HepG2 (cell line): Measurements from ENCODE around the gene SLC2A8. TPM values are rescaled to one million over a fixed set of nuclear protein-coding genes. Genes with fewer than 3 reads are reported as not detected.
A peak's percentile ranks its signal among the peaks of the same experiment; 100 is the strongest.

ENCODE experiments used
- ATAC-seq: fragments of 200-7000 bp; cut with Tn5 transposase; 3 replicates; pipeline ENCODE4 v1.9.1; 2020; ENCODE audit warnings: mild to moderate bottlenecking, moderate library complexity
- Bru-seq: library from RNA; stranded (reverse); fragments of 400-500 nt; gene quantifications from one replicate; lab custom pipeline; 2021; lab: Mats Ljungman, UMichigan
- BruChase-seq, 2 experiments: library from RNA; stranded (reverse); fragments of 400-500 nt; gene quantifications; one replicate each; lab custom pipeline; 2021; lab: Mats Ljungman, UMichigan
- BruUV-seq: library from RNA; stranded (reverse); fragments of 400-500 nt; replicated peaks from 2 replicates; lab custom pipeline; 2021; lab: Mats Ljungman, UMichigan
- CTCF ChIA-PET: fragments of 300-600 bp; formaldehyde crosslinking; extraction: SDS; loops from one replicate; lab custom pipeline; 2021; ENCODE audit warnings: low total read pairs, inconsistent platforms, low intra/inter-chr PET ratio; lab: Yijun Ruan, JAX
- POLR2A ChIA-PET: fragments of 350-600 bp; sonication (Branson Sonifier 250); formaldehyde crosslinking; loops from one replicate; lab custom pipeline; 2020; ENCODE audit warnings: antibody characterized with exemption, inconsistent platforms; lab: Yijun Ruan, JAX
- DNase-seq: peaks from one replicate; pipeline ENCODE4 v3.0.0-alpha.2; 2015; ENCODE audit warnings: low spot score
- FAIRE-seq: peaks from 3 replicates; lab custom pipeline; 2011; peaks lifted over from hg19 to GRCh38; lab: Jason Lieb, UNC
- H2AFZ ChIP-seq: one replicate; pipeline ENCODE4 v1.6.1; 2011; ENCODE audit warnings: low read length, inconsistent platforms
- H3K27ac ChIP-seq: fragments of 300-600 bp; 3 replicates; pipeline ENCODE4 v1.8.0; 2011; ENCODE audit warnings: mixed run types, mild to moderate bottlenecking, mixed read lengths, low read length, inconsistent platforms; ENCODE audit not compliant: insufficient read depth; ENCODE audit errors: extremely low read length
- H3K27me3 ChIP-seq, 2 experiments: fragments of 200-600 bp in 1 of 2; 2 replicates in 1 of 2; 3 replicates in 1 of 2; pipeline versions ENCODE4 v1.6.0 to v1.8.0; 2011; ENCODE audit warnings: low read length in 2 of 2, mild to moderate bottlenecking in 2 of 2, moderate library complexity in 2 of 2, inconsistent platforms in 1 of 2; ENCODE audit not compliant: insufficient read depth in 2 of 2, control insufficient read depth in 1 of 2
- H3K36me3 ChIP-seq, 2 experiments: fragments of 200-600 bp in 1 of 2; replicated peaks in 1 of 2; 2 replicates in 1 of 2; 3 replicates in 1 of 2; pipeline versions ENCODE4 v1.5.1 to v1.8.0; 2011; ENCODE audit warnings: low read length in 2 of 2, inconsistent platforms in 1 of 2; ENCODE audit not compliant: insufficient read depth in 2 of 2, control insufficient read depth in 1 of 2
- H3K4me1 ChIP-seq: 2 replicates; pipeline ENCODE4 v1.5.1; 2012; ENCODE audit warnings: low read length, inconsistent platforms; ENCODE audit not compliant: insufficient read depth
- H3K4me2 ChIP-seq: 2 replicates; pipeline ENCODE4 v1.6.0; 2011; ENCODE audit warnings: low read depth, low read length, inconsistent platforms
- H3K4me3 ChIP-seq, 3 experiments: fragments of 200-600 bp in 1 of 3; sonication (generic), shearing (Covaris generic) in 1 of 3; replicated peaks in 1 of 3; 2 replicates each; pipeline ENCODE4 v1.5.1; 2011 to 2016; ENCODE audit warnings: low read length in 3 of 3, inconsistent platforms in 2 of 3, low read depth in 2 of 3, mild to moderate bottlenecking in 2 of 3, control low read depth in 1 of 3, mixed read lengths in 1 of 3; ENCODE audit not compliant: insufficient read depth in 1 of 3
- H3K79me2 ChIP-seq: one replicate; pipeline ENCODE4 v1.6.1; 2011; ENCODE audit warnings: low read length, inconsistent platforms; ENCODE audit not compliant: insufficient read depth
- H3K9ac ChIP-seq: 2 replicates; pipeline ENCODE4 v1.6.0; 2011; ENCODE audit warnings: mild to moderate bottlenecking, low read depth, low read length, inconsistent platforms; ENCODE audit not compliant: insufficient read depth
- H3K9me3 ChIP-seq: 2 replicates; pipeline ENCODE4 v1.5.1; 2012; ENCODE audit warnings: mild to moderate bottlenecking, low read length
- H4K20me1 ChIP-seq: 2 replicates; pipeline ENCODE4 v1.6.0; 2011; ENCODE audit warnings: inconsistent platforms, mild to moderate bottlenecking, low read length, moderate library complexity; ENCODE audit not compliant: insufficient read depth
- KLF16 ChIP-seq, 2 experiments: sonication (generic) in 1 of 2; formaldehyde crosslinking in 1 of 2; IDR thresholded peaks; 2 replicates each; pipeline versions ENCODE4 v1.6.1 to v1.8.0; 2016 to 2023; ENCODE audit warnings: missing genetic modification reagents in 2 of 2, missing compliant biosample characterization in 1 of 2
- NFYC ChIP-seq: IDR thresholded peaks from 2 replicates; pipeline ENCODE4 v1.6.1; 2016; ENCODE audit warnings: missing genetic modification reagents, missing compliant biosample characterization
- NR2F6 ChIP-seq, 2 experiments: IDR thresholded peaks; 2 replicates each; pipeline ENCODE4 v1.6.1; 2016; ENCODE audit warnings: antibody characterized with exemption in 1 of 2, mild to moderate bottlenecking in 1 of 2
- THAP11 ChIP-seq: IDR thresholded peaks from 2 replicates; pipeline ENCODE4 v1.6.1; 2016; ENCODE audit warnings: missing biosample characterization, missing genetic modification reagents
- YY1 ChIP-seq: IDR thresholded peaks from 2 replicates; pipeline ENCODE4 v1.6.1; 2011; ENCODE audit warnings: low read length, low read depth, moderate library complexity, mild to moderate bottlenecking; ENCODE audit not compliant: insufficient read depth, insufficient replicate concordance
- ZNF235 ChIP-seq: sonication (generic); formaldehyde crosslinking; IDR thresholded peaks from 2 replicates; pipeline ENCODE4 v1.8.1; 2023; ENCODE audit warnings: mild to moderate bottlenecking, missing genetic modification reagents, borderline replicate concordance
- ZNF317 ChIP-seq: sonication (generic); formaldehyde crosslinking; IDR thresholded peaks from 2 replicates; pipeline ENCODE4 v1.5.0; 2020; ENCODE audit warnings: mild to moderate bottlenecking, missing genetic modification reagents
- ZNF335 ChIP-seq: sonication (generic); formaldehyde crosslinking; IDR thresholded peaks from 2 replicates; pipeline ENCODE4 v1.4.0; 2020; ENCODE audit warnings: missing genetic modification reagents
- ZNF484 ChIP-seq: sonication (generic); formaldehyde crosslinking; IDR thresholded peaks from 2 replicates; pipeline ENCODE4 v1.5.1; 2020; ENCODE audit warnings: mild to moderate bottlenecking, low read depth, missing genetic modification reagents, borderline replicate concordance
- ZNF563 ChIP-seq: sonication (generic); formaldehyde crosslinking; IDR thresholded peaks from 2 replicates; pipeline ENCODE4 v1.8.0; 2022; ENCODE audit warnings: mild to moderate bottlenecking, moderate library complexity, missing genetic modification reagents
- ZNF607 ChIP-seq: sonication (generic); formaldehyde crosslinking; IDR thresholded peaks from 2 replicates; pipeline ENCODE4 v1.5.1; 2020; ENCODE audit warnings: missing genetic modification reagents, mild to moderate bottlenecking, borderline replicate concordance
- WGBS: methylation state at CpG from one replicate; pipeline ENCODE4 v1.1.6; 2017; ENCODE audit warnings: low lambda C conversion rate; 5-methylcytosine and 5-hydroxymethylcytosine counted together
- in situ Hi-C: cut with HindIII; loops from 2 replicates; pipeline ENCODE4 v1.10.0; 2017; ENCODE audit warnings: low pct_unique_long_range_greater_than_20kb; ENCODE audit not compliant: extremely low pct_ligation_motif_present
- intact Hi-C: fragments of 100-400 bp; cut with micrococcal nuclease; formaldehyde crosslinking; loops from one replicate; pipeline ENCODE4 v1.10.0; 2022; ENCODE audit not compliant: unreplicated experiment
- long read RNA-seq, 2 experiments: library from RNA in 1 of 2; library from polyadenylated mRNA in 1 of 2; stranded (forward) in 1 of 2; unstranded in 1 of 2; transcript quantifications; one replicate each; pipeline ENCODE4 v2.0.0, GENCODE V29; 2019 to 2022
- polyA minus RNA-seq, 3 experiments: library from RNA; depleted of rRNA, polyadenylated mRNA; stranded (reverse); fragments of >200 nt; gene quantifications; 2 replicates each; pipeline ENCODE4 v1.2.3, GENCODE V29; 2011; ENCODE audit warnings: low replicate concordance in 1 of 3
- polyA plus RNA-seq, 8 experiments: library from polyadenylated mRNA; depleted of rRNA in 3 of 8; stranded (reverse) in 7 of 8; unstranded in 1 of 8; fragments of >200 nt; fragmentation: Illumina TruSeq in 4 of 8; extraction: Trizol in 4 of 8; gene quantifications; 2 replicates each; pipeline versions ENCODE4 v1.2.1 to v1.2.3, GENCODE V29; 2011 to 2016; ENCODE audit warnings: low read depth in 4 of 8, missing spikeins in 1 of 8, mixed read lengths in 1 of 8; ENCODE audit not compliant: insufficient read depth in 1 of 8
- total RNA-seq, 5 experiments: library from RNA; depleted of rRNA; stranded (reverse); fragments of >200 nt; fragmentation: Illumina TruSeq; extraction: Trizol; gene quantifications; 2 replicates each; pipeline ENCODE4 v1.2.3, GENCODE V29; 2016; ENCODE audit warnings: low read depth in 1 of 5
- TF ChIP-seq, protein P1 (sequence below): IDR thresholded peaks from 2 replicates; pipeline ENCODE4 v1.6.1; 2016; ENCODE audit warnings: low read depth, control low read depth

SLC2A8 gene, protein sequence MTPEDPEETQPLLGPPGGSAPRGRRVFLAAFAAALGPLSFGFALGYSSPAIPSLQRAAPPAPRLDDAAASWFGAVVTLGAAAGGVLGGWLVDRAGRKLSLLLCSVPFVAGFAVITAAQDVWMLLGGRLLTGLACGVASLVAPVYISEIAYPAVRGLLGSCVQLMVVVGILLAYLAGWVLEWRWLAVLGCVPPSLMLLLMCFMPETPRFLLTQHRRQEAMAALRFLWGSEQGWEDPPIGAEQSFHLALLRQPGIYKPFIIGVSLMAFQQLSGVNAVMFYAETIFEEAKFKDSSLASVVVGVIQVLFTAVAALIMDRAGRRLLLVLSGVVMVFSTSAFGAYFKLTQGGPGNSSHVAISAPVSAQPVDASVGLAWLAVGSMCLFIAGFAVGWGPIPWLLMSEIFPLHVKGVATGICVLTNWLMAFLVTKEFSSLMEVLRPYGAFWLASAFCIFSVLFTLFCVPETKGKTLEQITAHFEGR
- total RNA-seq (2016; rRNA removed; fragmentation: Illumina TruSeq; extraction: Trizol) (24.0 and 48.6 TPM in 2 replicates), polyA plus RNA-seq (2011; rRNA removed) (22.6 and 37.2 TPM in 2 replicates), polyA minus RNA-seq (2011; rRNA and poly(A)+ RNA removed; ENCODE audit: low replicate concordance) (29.8 and 66.3 TPM in 2 replicates), Bru-seq, nascent RNA (percentile 88 among the genes with signal in this experiment), BruChase-seq, experiment 1, labeled RNA remaining after a 6-hour chase (percentile 89 among the genes with signal in this experiment), BruChase-seq, experiment 2, labeled RNA remaining after a 2-hour chase (percentile 93 among the genes with signal in this experiment)
- total RNA-seq (2016; cell fraction: cytosol; rRNA removed; fragmentation: Illumina TruSeq; extraction: Trizol; ENCODE audit: low read depth), result 25.8 and 26.2 TPM in 2 replicates
- total RNA-seq (2016; cell fraction: insoluble cytoplasmic fraction; rRNA removed; fragmentation: Illumina TruSeq; extraction: Trizol), result 22.9 and 51.3 TPM in 2 replicates
- total RNA-seq (2016; cell fraction: membrane; rRNA removed; fragmentation: Illumina TruSeq; extraction: Trizol), result 32.1 and 33.0 TPM in 2 replicates
- 53.8 and 57.0 TPM in 2 replicates for total RNA-seq (2016; cell fraction: nucleus; rRNA removed; fragmentation: Illumina TruSeq; extraction: Trizol)
- polyA plus RNA-seq (2011; cell fraction: cytosol; rRNA removed), result 20.3 and 26.4 TPM in 2 replicates
- polyA plus RNA-seq (2011; cell fraction: nucleus; rRNA removed), result 73.4 and 80.9 TPM in 2 replicates
- polyA plus RNA-seq (2012), result 15.9 and 25.8 TPM in 2 replicates
- 18.5 and 21.9 TPM in 2 replicates for polyA plus RNA-seq (2016; cell fraction: cytosol; fragmentation: Illumina TruSeq; extraction: Trizol; ENCODE audit: low read depth)
- 22.6 and 24.1 TPM in 2 replicates for polyA plus RNA-seq (2016; cell fraction: insoluble cytoplasmic fraction; fragmentation: Illumina TruSeq; extraction: Trizol; ENCODE audit: low read depth)
- 21.2 and 23.1 TPM in 2 replicates for polyA plus RNA-seq (2016; cell fraction: membrane; fragmentation: Illumina TruSeq; extraction: Trizol; ENCODE audit: low read depth)
- 112 and 118 TPM in 2 replicates for polyA plus RNA-seq (2016; cell fraction: nucleus; fragmentation: Illumina TruSeq; extraction: Trizol; ENCODE audit: insufficient read depth, low read depth)
- 13.0 and 13.3 TPM in 2 replicates for polyA minus RNA-seq (2011; cell fraction: cytosol; rRNA and poly(A)+ RNA removed)
- polyA minus RNA-seq (2011; cell fraction: nucleus; rRNA and poly(A)+ RNA removed), result 25.1 and 26.0 TPM in 2 replicates
- long read RNA-seq, experiment 1, transcript SLC2A8-202 (9 exons, 1,937 nt), result minor isoform, 7 of 94 reads
- long read RNA-seq, experiment 1, transcript SLC2A8-203 (10 exons, 2,172 nt), result major isoform, 46 of 94 reads
- long read RNA-seq, experiment 1, partial matches to known transcripts, result 9 of 94 reads
- long read RNA-seq, experiment 1, other reads (novel, unspliced or antisense), result 28 of 94 reads
- long read RNA-seq, experiment 2, transcript SLC2A8-202 (9 exons, 1,937 nt), result minor isoform, 12 of 271 reads
- long read RNA-seq, experiment 2, transcript SLC2A8-203 (10 exons, 2,172 nt), result major isoform, 119 of 271 reads
- long read RNA-seq, experiment 2, transcript SLC2A8-215 (8 exons, 1,763 nt), result minor isoform, 7 of 271 reads
- long read RNA-seq, experiment 2, partial matches to known transcripts, result 38 of 271 reads
- long read RNA-seq, experiment 2, other reads (novel, unspliced or antisense), result 91 of 271 reads

DNA sequence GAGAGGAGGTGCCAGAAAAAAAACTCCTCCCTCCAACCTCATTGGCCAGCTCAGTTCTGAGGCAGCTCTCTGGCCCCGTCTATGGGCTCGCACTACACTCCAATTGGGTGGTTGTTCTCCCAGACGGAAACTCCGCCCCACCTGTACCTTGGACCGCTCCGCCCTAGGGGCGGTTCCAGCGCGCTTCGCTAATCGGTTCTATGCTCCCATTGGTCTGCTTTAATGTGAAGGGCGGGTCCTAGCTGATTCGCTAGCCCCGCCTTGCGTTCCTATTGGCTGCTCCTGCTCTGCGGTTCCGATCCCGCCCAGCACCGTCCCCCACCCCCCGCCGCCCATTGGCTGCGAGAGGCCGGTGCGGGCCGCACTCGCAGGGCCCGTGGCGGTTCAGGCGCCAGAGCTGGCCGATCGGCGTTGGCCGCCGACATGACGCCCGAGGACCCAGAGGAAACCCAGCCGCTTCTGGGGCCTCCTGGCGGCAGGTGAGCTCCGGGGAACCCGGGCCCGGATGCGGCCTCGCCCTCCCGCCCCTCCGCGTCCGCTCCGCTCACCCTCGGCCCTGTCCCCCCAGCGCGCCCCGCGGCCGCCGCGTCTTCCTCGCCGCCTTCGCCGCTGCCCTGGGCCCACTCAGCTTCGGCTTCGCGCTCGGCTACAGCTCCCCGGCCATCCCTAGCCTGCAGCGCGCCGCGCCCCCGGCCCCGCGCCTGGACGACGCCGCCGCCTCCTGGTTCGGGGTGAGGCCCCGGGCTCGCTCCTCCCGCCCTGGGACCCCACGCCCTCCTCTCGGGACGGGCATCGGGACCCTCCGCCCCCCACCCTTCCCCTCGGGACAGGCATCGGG, at the start of gene SLC2A8:
Gene SLC2A8 (plus strand): TSS at position 362 of the 838 bp plus-strand sequence. CDS start 62 bp downstream, at position 424.
- no TSS peak for BruUV-seq
- 0% methylated on average over 19 of the region's 87 CpGs for WGBS
- Histone ChIP-seq H2AFZ (no peak within 1 kb of the TSS), H3K4me3 (peak within 1 kb of the TSS; percentile 86 to 96 (median 88)), H3K4me1 (peaks cover 72% of the 10 kb centered on the region), H3K9ac (peak within 1 kb of the TSS; percentile 90), H3K79me2 (peaks cover 27% of the 10 kb centered on the region), H4K20me1 (peaks cover 10% of the 10 kb centered on the region; the same call in 1 of the 2 replicates), H3K9me3 (no peaks in the 10 kb centered on the region), H3K27me3 (no peaks in the 10 kb centered on the region), H3K36me3 (peaks cover 11 to 21% of the 10 kb centered on the region in 2 experiments; a peak in 4 of 5 replicates), H3K27ac (peak within 1 kb of the TSS; percentile 89), H3K4me2 (peak within 1 kb of the TSS; percentile 97)
- ATAC-seq (peak; percentile 83), FAIRE-seq (peak; percentile 100), DNase-seq (peak; percentile 99)
- in situ Hi-C loops, result loop anchor here (5.0 kb wide), 2 partner anchors 35 to 185 kb away; no protein-coding TSS in a partner anchor
- intact Hi-C loops, result loop anchor here (1.0 to 10.0 kb wide), 3 partner anchors 9 to 90 kb away; no protein-coding TSS in a partner anchor
- POLR2A ChIA-PET, result interaction anchor here (0.7 to 5.4 kb wide), 35 partner anchors 8 to 670 kb away, joined by 3 to 159 read pairs (median 5); partner anchors contain the start of genes LRSAM1, NAIF1, RPL12 and ZNF79
- CTCF ChIA-PET, result interaction anchor here (1.9 to 2.6 kb wide), 3 partner anchors 13 to 86 kb away, joined by 5 to 32 read pairs (median 10); no protein-coding TSS in a partner anchor
- TF ChIP-seq ZNF607 (CRISPR knock-in tag) (peak; percentile 72), NFYC (peak; percentile 91), ZNF563 (CRISPR knock-in tag) (0 out of 2 replicates have a peak, but pooled peaks have one; percentile 36), ZNF484 (CRISPR knock-in tag) (no peak), ZNF235 (no peak), KLF16 (CRISPR knock-in tag; IDR thresholded peaks at IDR 0.05) (peak in 1 of 2 experiments; percentile 45; a peak in 1 of 4 replicates), ZNF317 (0 out of 2 replicates have a peak, but pooled peaks have one; percentile 11), ZNF335 (CRISPR knock-in tag) (no peak), NR2F6 (IDR thresholded peaks at IDR 0.05) (no peak), NR2F6 (CRISPR knock-in tag; IDR thresholded peaks at IDR 0.05) (0 out of 2 replicates have a peak, but pooled peaks have one; percentile 27), THAP11 (CRISPR knock-in tag) (peak; percentile 50), YY1 (peak; percentile 77)
- TF ChIP-seq, protein P1, sequence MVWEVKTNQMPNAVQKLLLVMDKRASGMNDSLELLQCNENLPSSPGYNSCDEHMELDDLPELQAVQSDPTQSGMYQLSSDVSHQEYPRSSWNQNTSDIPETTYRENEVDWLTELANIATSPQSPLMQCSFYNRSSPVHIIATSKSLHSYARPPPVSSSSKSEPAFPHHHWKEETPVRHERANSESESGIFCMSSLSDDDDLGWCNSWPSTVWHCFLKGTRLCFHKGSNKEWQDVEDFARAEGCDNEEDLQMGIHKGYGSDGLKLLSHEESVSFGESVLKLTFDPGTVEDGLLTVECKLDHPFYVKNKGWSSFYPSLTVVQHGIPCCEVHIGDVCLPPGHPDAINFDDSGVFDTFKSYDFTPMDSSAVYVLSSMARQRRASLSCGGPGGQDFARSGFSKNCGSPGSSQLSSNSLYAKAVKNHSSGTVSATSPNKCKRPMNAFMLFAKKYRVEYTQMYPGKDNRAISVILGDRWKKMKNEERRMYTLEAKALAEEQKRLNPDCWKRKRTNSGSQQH (CRISPR knock-in tag), result peak; percentile 46; the same call in 1 of the 2 replicates
